ENCODE data around the gene KATNBL1. TPM values are rescaled to one million over a fixed set of nuclear protein-coding genes. Genes with fewer than 3 reads are reported as not detected.
A peak's percentile ranks its signal among the peaks of the same experiment; 100 is the strongest.

The KATNBL1 gene
- polyA plus RNA-seq, 1 of the 3 experiments (the other 2 are of a cell fraction), result 13.8 TPM

DNA sequence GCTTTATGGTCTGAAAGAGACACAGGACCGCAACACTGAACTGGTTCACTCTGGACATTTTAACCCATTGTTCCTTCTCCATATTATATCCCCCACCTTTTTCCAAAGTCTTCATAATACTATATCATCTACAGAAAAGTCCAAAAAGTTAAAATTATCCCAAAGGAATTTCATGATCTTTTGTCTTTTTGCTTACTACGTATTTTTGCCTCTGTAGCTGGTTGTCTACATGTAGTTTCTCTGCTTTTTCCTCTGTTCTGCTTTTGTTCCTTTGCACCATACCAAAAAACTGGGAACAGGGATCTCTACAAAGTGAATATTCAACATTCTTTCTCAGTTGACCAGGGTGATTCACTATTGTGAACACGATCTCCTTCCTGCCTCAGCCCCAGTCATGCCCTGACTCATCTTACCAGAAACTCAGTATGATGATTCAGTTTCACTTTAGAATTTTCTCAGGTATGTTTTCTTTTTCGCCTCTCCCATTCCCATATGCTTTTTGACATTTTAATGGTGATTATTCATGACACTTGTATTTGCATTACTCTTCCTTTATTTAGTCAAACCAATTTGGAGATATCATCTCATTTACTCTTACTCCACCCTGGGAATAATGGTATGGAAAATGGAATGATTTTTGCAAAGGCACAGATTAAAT, 29.4 kb upstream of the KATNBL1 start (continued):
- TF ChIP-seq JUND (IDR thresholded peaks at IDR 0.05), result peak; percentile 93
- TF ChIP-seq TEAD4 (IDR thresholded peaks at IDR 0.05; ENCODE audit: borderline replicate concordance, insufficient read depth), result no peak
- no peak for TF ChIP-seq EZH2phosphoT487 (IDR thresholded peaks at IDR 0.05; ENCODE audit: borderline replicate concordance, low read depth)
- TF ChIP-seq SMC3 (IDR thresholded peaks at IDR 0.05; ENCODE audit: low read depth, low read length), result no peak
- no peak; the same call in 1 of the 2 replicates for TF ChIP-seq TAF1 (IDR thresholded peaks at IDR 0.05; ENCODE audit: borderline replicate concordance, low read depth, low read length)
- TF ChIP-seq, protein P1, sequence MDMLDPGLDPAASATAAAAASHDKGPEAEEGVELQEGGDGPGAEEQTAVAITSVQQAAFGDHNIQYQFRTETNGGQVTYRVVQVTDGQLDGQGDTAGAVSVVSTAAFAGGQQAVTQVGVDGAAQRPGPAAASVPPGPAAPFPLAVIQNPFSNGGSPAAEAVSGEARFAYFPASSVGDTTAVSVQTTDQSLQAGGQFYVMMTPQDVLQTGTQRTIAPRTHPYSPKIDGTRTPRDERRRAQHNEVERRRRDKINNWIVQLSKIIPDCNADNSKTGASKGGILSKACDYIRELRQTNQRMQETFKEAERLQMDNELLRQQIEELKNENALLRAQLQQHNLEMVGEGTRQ (IDR thresholded peaks at IDR 0.05; ENCODE audit: borderline replicate concordance, low read depth, low read length), result no peak
- peak; percentile 79 for TF ChIP-seq PBX3 (IDR thresholded peaks at IDR 0.05)
- TF ChIP-seq POLR2AphosphoS5 (IDR thresholded peaks at IDR 0.05; ENCODE audit: low read depth, low read length), result peak; percentile 68; the same call in 1 of the 2 replicates
- peak; percentile 49; the same call in 1 of the 2 replicates for TF ChIP-seq RXRA (IDR thresholded peaks at IDR 0.05; ENCODE audit: borderline replicate concordance, low read depth)

- no peak overlapping the region for H3K4me2 ChIP-seq
- H3K9me2 ChIP-seq, result no peaks in the 10 kb centered on the region
- no peaks in the 10 kb centered on the region for H3K9me3 ChIP-seq
- H3K4me3 ChIP-seq (ENCODE audit: low read depth in 2 of 2, low read length in 1 of 2), result no peak overlapping the region
- H3K9ac ChIP-seq, result no peak overlapping the region
- WGBS (ENCODE audit: low lambda C conversion rate), result 90% methylated on average over 6 of the region's 6 CpGs
- H3K36me3 ChIP-seq (replicated peaks in 1 of 2; ENCODE audit: control insufficient read depth in 1 of 2, insufficient read depth in 2 of 2, low read length in 1 of 2), result peaks cover 15 to 59% of the 10 kb centered on the region in 2 experiments
- peaks cover 26% of the 10 kb centered on the region for H3F3A ChIP-seq (replicated peaks; ENCODE audit: insufficient read depth)
- H3K27me3 ChIP-seq (ENCODE audit: insufficient read depth), result no peaks in the 10 kb centered on the region
- H4K20me1 ChIP-seq (ENCODE audit: insufficient read depth), result no peaks in the 10 kb centered on the region
- CTCF ChIA-PET, result interaction anchor here (0.9 to 1.4 kb wide), 5 partner anchors 8 to 134 kb away, joined by 3 to 8 read pairs (median 4); partner anchors contain the start of gene LPCAT4
- TF ChIP-seq MXI1 (IDR thresholded peaks at IDR 0.05; ENCODE audit: low read depth, low read length) (no peak), TAF1 (IDR thresholded peaks at IDR 0.05; ENCODE audit: borderline replicate concordance, low read depth, low read length) (no peak), FOXJ3 (CRISPR knock-in tag; IDR thresholded peaks at IDR 0.05) (no peak), RXRA (IDR thresholded peaks at IDR 0.05; ENCODE audit: borderline replicate concordance, low read depth) (no peak), TCF12 (IDR thresholded peaks at IDR 0.05) (no peak), TEAD4 (IDR thresholded peaks at IDR 0.05; ENCODE audit: borderline replicate concordance, insufficient read depth) (no peak)
- TF ChIP-seq, protein P2, sequence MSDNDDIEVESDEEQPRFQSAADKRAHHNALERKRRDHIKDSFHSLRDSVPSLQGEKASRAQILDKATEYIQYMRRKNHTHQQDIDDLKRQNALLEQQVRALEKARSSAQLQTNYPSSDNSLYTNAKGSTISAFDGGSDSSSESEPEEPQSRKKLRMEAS (IDR thresholded peaks at IDR 0.05; ENCODE audit: low read depth), result no peak
- TF ChIP-seq, protein P3, sequence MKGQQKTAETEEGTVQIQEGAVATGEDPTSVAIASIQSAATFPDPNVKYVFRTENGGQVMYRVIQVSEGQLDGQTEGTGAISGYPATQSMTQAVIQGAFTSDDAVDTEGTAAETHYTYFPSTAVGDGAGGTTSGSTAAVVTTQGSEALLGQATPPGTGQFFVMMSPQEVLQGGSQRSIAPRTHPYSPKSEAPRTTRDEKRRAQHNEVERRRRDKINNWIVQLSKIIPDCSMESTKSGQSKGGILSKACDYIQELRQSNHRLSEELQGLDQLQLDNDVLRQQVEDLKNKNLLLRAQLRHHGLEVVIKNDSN (IDR thresholded peaks at IDR 0.05; ENCODE audit: borderline replicate concordance, low read depth), result no peak
- H3K79me2 ChIP-seq (ENCODE audit: insufficient read depth), result no peaks in the 10 kb centered on the region
- no peak for DNase-seq
- POLR2A ChIA-PET, result no interaction called here
- peaks cover 0 to 3% of the 10 kb centered on the region in 2 experiments; a peak in 1 of 4 replicates for H3K4me1 ChIP-seq (ENCODE audit: control insufficient read depth in 1 of 2, insufficient read depth in 2 of 2, low read depth in 1 of 2, low read length in 1 of 2)
- H2AFZ ChIP-seq (ENCODE audit: low read depth), result no peak overlapping the region
- no peak overlapping the region for H3K27ac ChIP-seq (ENCODE audit: low read depth in 2 of 2, low read length in 1 of 2)
These were observed 23.7 kb upstream of the KATNBL1 start for GRCh38 chr15:34233614-34234013.
